Suprapubic skin (tissue), 4 donors: ENCODE measurements around the gene KBTBD3. TPM values are rescaled to one million over a fixed set of nuclear protein-coding genes. Genes with fewer than 3 reads are reported as not detected.

Source experiments
- DNase-seq, 2 donors: peaks; one replicate each; pipeline ENCODE4 v3.0.0-alpha.2; 2019; ENCODE audit warnings: low spot score in 2 of 2
- H3K27ac ChIP-seq: fragments of 200-600 bp; sonication (generic); one replicate; pipeline ENCODE4 v1.5.1; 2019
- H3K27me3 ChIP-seq: fragments of 200-600 bp; sonication (generic); one replicate; pipeline ENCODE4 v1.5.1; 2019
- H3K36me3 ChIP-seq: fragments of 200-600 bp; sonication (generic); one replicate; pipeline ENCODE4 v1.5.1; 2019
- H3K4me1 ChIP-seq: fragments of 200-600 bp; sonication (generic); one replicate; pipeline ENCODE4 v1.5.1; 2019
- H3K4me3 ChIP-seq: fragments of 200-600 bp; sonication (generic); one replicate; pipeline ENCODE4 v1.5.1; 2019; ENCODE audit warnings: mild to moderate bottlenecking
- H3K9me3 ChIP-seq: fragments of 200-600 bp; sonication (generic); one replicate; pipeline ENCODE4 v1.5.1; 2019
- CTCF ChIP-seq, 2 donors: fragments of 200-600 bp in 1 of 2; fragments of 450-650 bp in 1 of 2; sonication (generic) in 1 of 2; IDR thresholded peaks; one replicate each; pipeline ENCODE4 v1.5.1; 2016 to 2019; ENCODE audit warnings: antibody characterized with exemption in 2 of 2, mild to moderate bottlenecking in 1 of 2, moderate library complexity in 1 of 2
- EP300 ChIP-seq: sonication (generic); formaldehyde crosslinking; IDR thresholded peaks from one replicate; pipeline ENCODE4 v1.6.1; 2017; ENCODE audit warnings: antibody characterized with exemption
- POLR2A ChIP-seq, 2 donors: fragments of 450-650 bp; IDR thresholded peaks; one replicate each; pipeline ENCODE4 v1.6.1; 2017; ENCODE audit warnings: antibody characterized with exemption in 2 of 2, mild to moderate bottlenecking in 2 of 2, moderate library complexity in 2 of 2
- POLR2AphosphoS5 ChIP-seq, 3 donors: sonication (generic); formaldehyde crosslinking; IDR thresholded peaks; one replicate each; pipeline ENCODE4 v1.6.1; 2017; ENCODE audit warnings: antibody characterized with exemption in 3 of 3
- WGBS: methylation state at CpG from one replicate; pipeline ENCODE4 v1.1.5; 2018; 5-methylcytosine and 5-hydroxymethylcytosine counted together
- total RNA-seq, 4 donors: library from RNA; depleted of rRNA; stranded (reverse); fragments of >200 nt; gene quantifications; one replicate each; pipeline ENCODE4 v1.1.0, GENCODE V29; 2016

KBTBD3 gene
- total RNA-seq, 4 donors from 2014 or later = 2.9 to 15.3 (median 3.8) TPM

DNA sequence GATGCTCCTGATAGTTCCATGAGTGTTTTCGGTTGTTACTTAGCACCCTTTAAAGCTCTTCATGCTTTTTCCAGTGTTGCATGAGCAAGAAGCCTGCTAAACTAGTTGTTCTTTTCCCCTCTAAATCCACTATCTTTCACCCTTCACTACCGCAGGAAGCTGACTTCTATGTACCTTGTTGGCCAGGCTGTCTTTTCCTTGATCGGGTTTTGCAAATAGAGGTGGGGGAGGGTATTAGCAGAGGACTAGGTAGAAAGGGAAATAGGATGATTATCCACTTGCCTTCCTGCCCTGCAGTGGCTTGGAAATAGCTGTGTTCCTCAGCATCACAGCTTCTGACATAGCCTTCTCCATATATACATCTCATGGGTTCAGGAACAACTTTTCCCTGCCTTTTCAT is 24.2 kb upstream of the KBTBD3 start:
- H3K27ac ChIP-seq = no peak overlapping the region
- WGBS = 89% methylated on average over 3 of the region's 3 CpGs
- TF ChIP-seq POLR2A (IDR thresholded peaks at IDR 0.05) = no peak
- TF ChIP-seq CTCF (IDR thresholded peaks at IDR 0.05) = no peak
- no peak for TF ChIP-seq POLR2AphosphoS5 (IDR thresholded peaks at IDR 0.05)
- TF ChIP-seq EP300 = no peak
- H3K9me3 ChIP-seq = no peaks in the 10 kb centered on the region
- no peaks in the 10 kb centered on the region for H3K4me1 ChIP-seq
- H3K36me3 ChIP-seq = peaks cover 23% of the 10 kb centered on the region
- no peaks in the 10 kb centered on the region for H3K27me3 ChIP-seq
- DNase-seq = no peak
- no peak overlapping the region for H3K4me3 ChIP-seq

DNA sequence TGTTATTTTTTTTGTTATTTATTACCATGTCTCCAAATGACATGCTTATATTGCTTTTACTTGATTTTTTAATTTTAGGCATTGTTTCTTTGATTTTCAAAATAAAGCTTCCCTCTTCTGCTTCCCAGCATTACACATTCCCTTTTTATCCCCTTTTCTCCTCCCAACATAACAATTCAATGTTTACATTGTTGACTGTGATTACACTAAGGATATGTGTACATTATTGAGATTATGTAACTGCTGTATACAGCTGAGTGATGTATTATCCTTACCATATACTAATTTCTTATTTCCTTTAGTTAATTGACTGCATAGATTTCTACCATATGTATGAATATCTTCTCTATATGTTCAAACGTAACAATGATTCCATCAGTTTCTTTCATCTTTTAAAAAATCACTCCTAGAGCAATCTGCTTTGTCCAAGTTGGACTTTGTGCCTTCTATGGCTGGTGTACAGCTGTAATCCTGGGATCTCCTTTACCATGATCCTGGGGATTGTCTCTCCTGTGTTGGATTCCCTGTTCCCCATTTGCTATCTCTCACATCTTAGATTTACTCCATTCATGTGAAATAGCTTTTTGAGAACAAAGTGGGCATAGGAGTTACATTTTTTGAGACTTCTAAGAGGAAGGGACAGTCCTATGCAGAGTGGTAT is 21.9 kb upstream of the KBTBD3 start:
- H3K4me1 ChIP-seq = no peaks in the 10 kb centered on the region
- H3K9me3 ChIP-seq = no peaks in the 10 kb centered on the region
- H3K27ac ChIP-seq = no peak overlapping the region
- WGBS = 82% methylated on average over 1 of the region's 1 CpG
- TF ChIP-seq POLR2A (IDR thresholded peaks at IDR 0.05) (no peak), POLR2AphosphoS5 (IDR thresholded peaks at IDR 0.05) (no peak), CTCF (IDR thresholded peaks at IDR 0.05) (no peak), EP300 (no peak)
- peaks cover 41% of the 10 kb centered on the region for H3K36me3 ChIP-seq
- H3K4me3 ChIP-seq = no peak overlapping the region
- H3K27me3 ChIP-seq = no peaks in the 10 kb centered on the region
- no peak for DNase-seq

- no peak overlapping the region for H3K4me3 ChIP-seq
- H3K27me3 ChIP-seq = no peaks in the 10 kb centered on the region
- no peak for DNase-seq
- TF ChIP-seq POLR2A (IDR thresholded peaks at IDR 0.05) = no peak
- TF ChIP-seq CTCF (IDR thresholded peaks at IDR 0.05) = no peak
- no peak for TF ChIP-seq POLR2AphosphoS5 (IDR thresholded peaks at IDR 0.05)
- TF ChIP-seq EP300 = no peak
- 93% methylated on average over 1 of the region's 1 CpG for WGBS
- H3K4me1 ChIP-seq = peaks cover 21% of the 10 kb centered on the region
- no peaks in the 10 kb centered on the region for H3K9me3 ChIP-seq
- H3K36me3 ChIP-seq = peaks cover 49% of the 10 kb centered on the region
- no peak overlapping the region for H3K27ac ChIP-seq
Observed at GRCh38 chr11:106092446-106092845, 15.3 kb upstream of the KBTBD3 start.

- peaks cover 28% of the 10 kb centered on the region for H3K4me1 ChIP-seq
- H3K36me3 ChIP-seq = peaks cover 41% of the 10 kb centered on the region
- H3K27ac ChIP-seq = no peak overlapping the region
Observed at GRCh38 chr11:106091480-106092123, 14.5 kb upstream of the KBTBD3 start.

More at GRCh38 chr11:106091480-106092123, 14.5 kb upstream of the KBTBD3 start:
- H3K9me3 ChIP-seq = no peaks in the 10 kb centered on the region
- 60% methylated on average over 3 of the region's 3 CpGs for WGBS
- TF ChIP-seq EP300 (no peak), CTCF (IDR thresholded peaks at IDR 0.05) (no peak), POLR2AphosphoS5 (IDR thresholded peaks at IDR 0.05) (no peak), POLR2A (IDR thresholded peaks at IDR 0.05) (no peak)
- no peak for DNase-seq
- H3K4me3 ChIP-seq = no peak overlapping the region
- H3K27me3 ChIP-seq = no peaks in the 10 kb centered on the region
